KMS-11 (cell line): Measurements from ENCODE around the gene SMARCB1.

Source experiments
- H2AFZ ChIP-seq: fragments of 200-600 bp; sonication (generic); 2 replicates; pipeline ENCODE4 v1.6.1; 2016; ENCODE audit warnings: antibody characterized with exemption, mixed run types, low read depth
- H3K27ac ChIP-seq: fragments of 200-600 bp; sonication (generic); 2 replicates; pipeline ENCODE4 v1.6.1; 2016; ENCODE audit warnings: mild to moderate bottlenecking, mixed run types
- H3K27me3 ChIP-seq: fragments of 200-600 bp; sonication (generic); 2 replicates; pipeline ENCODE4 v1.6.1; 2017; ENCODE audit warnings: mild to moderate bottlenecking, low read depth, mixed run types, moderate library complexity; ENCODE audit not compliant: insufficient read depth
- H3K36me3 ChIP-seq: fragments of 200-600 bp; sonication (generic); 2 replicates; pipeline ENCODE4 v1.6.1; 2017; ENCODE audit warnings: mild to moderate bottlenecking, mixed run types; ENCODE audit not compliant: insufficient read depth
- H3K4me1 ChIP-seq: fragments of 200-600 bp; sonication (generic); 2 replicates; pipeline ENCODE4 v1.6.1; 2016; ENCODE audit warnings: mild to moderate bottlenecking, low read depth, mixed run types; ENCODE audit not compliant: poor library complexity, severe bottlenecking
- H3K4me2 ChIP-seq: fragments of 200-600 bp; sonication (generic); 2 replicates; pipeline ENCODE4 v1.7.0; 2016; ENCODE audit warnings: mild to moderate bottlenecking, mixed run types
- H3K4me3 ChIP-seq: fragments of 200-600 bp; sonication (generic); IDR thresholded peaks from 2 replicates; pipeline ENCODE4 v1.6.1; 2017; ENCODE audit warnings: low read depth, low read length, mixed read lengths; ENCODE audit not compliant: insufficient read depth
- H3K79me2 ChIP-seq: fragments of 200-600 bp; sonication (generic); 2 replicates; pipeline ENCODE4 v1.6.1; 2016; ENCODE audit warnings: low read depth, mixed run types; ENCODE audit not compliant: insufficient read depth
- H3K9ac ChIP-seq: fragments of 200-600 bp; sonication (generic); 2 replicates; pipeline ENCODE4 v1.6.1; 2016; ENCODE audit warnings: mild to moderate bottlenecking, mixed run types
- H4K20me1 ChIP-seq: fragments of 200-600 bp; sonication (generic); 2 replicates; pipeline ENCODE4 v1.6.1; 2016; ENCODE audit warnings: mild to moderate bottlenecking, mixed run types; ENCODE audit not compliant: insufficient read depth
- TF ChIP-seq, protein P1 (sequence below): fragments of 200-600 bp; sonication (generic); conservative IDR thresholded peaks from 2 replicates; pipeline ENCODE4 v1.6.1; 2017; ENCODE audit warnings: low read depth, mild to moderate bottlenecking, antibody characterized with exemption, low read length, moderate library complexity, mixed read lengths

The SMARCB1 gene

DNA sequence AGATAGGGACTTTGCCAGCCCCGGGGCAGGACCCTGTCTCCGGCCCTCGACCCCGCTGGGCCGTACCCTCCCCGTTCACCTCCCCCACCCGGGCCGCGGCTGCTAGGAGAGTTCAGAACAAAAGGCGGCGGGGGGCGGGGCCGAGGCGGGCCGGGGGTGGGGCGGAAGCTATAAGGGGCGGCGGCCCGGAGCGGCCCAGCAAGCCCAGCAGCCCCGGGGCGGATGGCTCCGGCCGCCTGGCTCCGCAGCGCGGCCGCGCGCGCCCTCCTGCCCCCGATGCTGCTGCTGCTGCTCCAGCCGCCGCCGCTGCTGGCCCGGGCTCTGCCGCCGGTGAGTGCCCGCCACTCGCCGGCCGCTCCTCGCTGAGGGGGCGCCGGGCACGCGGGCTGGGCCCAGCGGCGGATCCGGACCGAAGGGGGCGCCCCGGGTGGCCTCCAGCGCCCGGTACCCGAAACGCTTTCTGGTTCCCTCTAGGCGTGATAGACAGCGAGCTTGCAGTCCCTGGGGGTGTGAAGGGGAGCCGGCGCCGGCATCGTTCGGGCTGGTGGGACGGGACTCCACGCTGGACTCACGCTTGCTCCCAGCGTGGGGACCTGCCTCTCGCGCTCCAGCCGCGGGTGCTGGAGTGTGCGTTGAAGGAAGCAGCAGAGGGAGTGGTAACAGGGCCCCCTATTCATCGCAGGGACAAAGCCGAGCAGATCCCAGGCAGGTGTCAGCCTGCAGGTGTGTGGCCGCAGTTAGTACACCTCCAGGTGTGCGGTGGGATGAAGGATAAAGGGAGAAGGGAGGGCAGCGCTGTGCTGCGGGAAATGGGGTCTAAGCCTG, 13.9 kb upstream of the SMARCB1 start, which contains the start of gene MMP11:
TSS of gene MMP11 (plus strand) at position 201 of the 825 bp plus-strand sequence. CDS start at position 223, 22 bp downstream.
- Histone ChIP-seq H3K4me1 (peaks cover 49% of the 10 kb centered on the region), H3K27me3 (no peaks in the 10 kb centered on the region), H3K36me3 (no peaks in the 10 kb centered on the region), H3K4me3 (no peak within 1 kb of the TSS), H3K79me2 (no peaks in the 10 kb centered on the region), H3K4me2 (peak within 1 kb of the TSS; percentile 90), H3K27ac (no peak within 1 kb of the TSS), H2AFZ (peak within 1 kb of the TSS; percentile 73), H3K9ac (no peak within 1 kb of the TSS), H4K20me1 (no peaks in the 10 kb centered on the region)
- TF ChIP-seq, protein P1, sequence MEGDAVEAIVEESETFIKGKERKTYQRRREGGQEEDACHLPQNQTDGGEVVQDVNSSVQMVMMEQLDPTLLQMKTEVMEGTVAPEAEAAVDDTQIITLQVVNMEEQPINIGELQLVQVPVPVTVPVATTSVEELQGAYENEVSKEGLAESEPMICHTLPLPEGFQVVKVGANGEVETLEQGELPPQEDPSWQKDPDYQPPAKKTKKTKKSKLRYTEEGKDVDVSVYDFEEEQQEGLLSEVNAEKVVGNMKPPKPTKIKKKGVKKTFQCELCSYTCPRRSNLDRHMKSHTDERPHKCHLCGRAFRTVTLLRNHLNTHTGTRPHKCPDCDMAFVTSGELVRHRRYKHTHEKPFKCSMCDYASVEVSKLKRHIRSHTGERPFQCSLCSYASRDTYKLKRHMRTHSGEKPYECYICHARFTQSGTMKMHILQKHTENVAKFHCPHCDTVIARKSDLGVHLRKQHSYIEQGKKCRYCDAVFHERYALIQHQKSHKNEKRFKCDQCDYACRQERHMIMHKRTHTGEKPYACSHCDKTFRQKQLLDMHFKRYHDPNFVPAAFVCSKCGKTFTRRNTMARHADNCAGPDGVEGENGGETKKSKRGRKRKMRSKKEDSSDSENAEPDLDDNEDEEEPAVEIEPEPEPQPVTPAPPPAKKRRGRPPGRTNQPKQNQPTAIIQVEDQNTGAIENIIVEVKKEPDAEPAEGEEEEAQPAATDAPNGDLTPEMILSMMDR: no peak

DNA sequence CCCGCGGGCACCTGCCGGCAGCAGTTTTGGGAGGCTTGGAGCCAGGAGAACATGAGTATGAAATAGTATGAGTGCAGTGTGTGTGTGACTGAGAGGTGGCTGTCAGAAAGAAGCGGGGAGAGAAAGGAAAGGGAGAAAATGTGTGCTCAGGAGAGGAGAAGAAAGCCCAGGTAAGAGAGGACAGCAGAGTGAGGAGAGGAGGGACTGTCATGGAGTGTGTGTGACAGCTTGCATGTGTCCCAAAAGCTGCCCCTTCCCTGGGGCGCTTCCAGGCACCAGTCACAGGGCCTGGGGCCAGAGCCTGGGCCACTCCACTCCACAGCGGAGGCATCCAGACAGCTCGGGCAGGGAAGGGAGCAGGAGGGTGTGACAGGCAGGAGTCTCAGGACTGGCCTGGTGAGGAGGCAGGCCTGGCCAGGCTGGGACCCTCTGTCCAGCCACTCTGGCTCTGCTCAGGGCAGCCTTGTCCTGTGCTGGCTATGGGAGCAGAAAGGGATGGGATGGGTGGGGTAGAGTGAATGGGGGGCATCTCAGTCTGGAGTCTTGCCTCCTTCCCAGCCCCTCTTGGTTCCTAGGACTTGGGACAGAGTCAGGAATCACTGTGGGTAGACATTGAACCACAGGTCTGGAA, 13.2 kb upstream of the SMARCB1 start:
- TF ChIP-seq, protein P1: no peak
- Histone ChIP-seq H2AFZ (no peak overlapping the region), H3K4me2 (peak overlapping the region; percentile 90), H3K27ac (no peak overlapping the region), H3K36me3 (no peaks in the 10 kb centered on the region), H3K4me1 (peaks cover 45% of the 10 kb centered on the region), H3K79me2 (no peaks in the 10 kb centered on the region), H3K4me3 (no peak overlapping the region), H4K20me1 (no peaks in the 10 kb centered on the region), H3K27me3 (no peaks in the 10 kb centered on the region), H3K9ac (no peak overlapping the region)

DNA sequence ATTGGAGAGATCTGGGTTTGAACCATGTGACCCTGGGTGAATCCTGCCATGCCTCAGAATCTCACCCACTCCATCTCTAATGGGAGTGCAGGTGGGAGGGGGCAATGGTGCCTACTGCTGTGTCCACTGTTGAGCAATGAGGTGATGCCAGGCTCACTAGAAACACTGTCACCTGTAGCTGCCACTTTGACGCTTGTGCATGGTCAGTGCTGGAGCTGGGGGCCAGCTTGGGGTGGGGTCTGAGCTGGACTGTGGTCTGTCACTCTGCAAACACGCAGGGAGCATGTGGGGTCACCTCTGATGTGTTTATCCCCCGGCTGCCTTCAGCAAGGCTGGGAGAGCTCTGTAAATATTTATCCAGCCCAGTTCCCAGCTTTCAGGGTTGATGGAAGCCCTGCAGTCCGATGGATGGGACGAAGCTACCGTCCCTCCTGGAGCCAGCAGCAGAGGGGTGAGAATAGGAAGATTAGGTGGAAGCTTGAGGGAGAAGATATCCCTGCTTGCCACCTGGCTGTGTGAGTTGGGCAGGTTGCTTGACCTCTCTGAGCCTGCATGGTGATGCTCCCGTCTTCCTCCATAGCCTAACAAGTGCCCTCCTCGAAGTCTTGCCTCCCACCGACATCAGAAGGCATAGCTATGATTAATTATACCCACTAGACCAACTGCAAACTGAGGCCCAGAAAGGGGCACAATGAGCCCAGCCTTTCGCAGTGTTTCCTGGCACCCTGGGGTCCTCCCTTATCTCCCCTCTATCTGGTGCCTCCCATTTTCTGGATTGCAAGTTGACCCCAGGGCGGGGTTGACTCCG, 12.4 kb upstream of the SMARCB1 start:
- Histone ChIP-seq H3K27ac (no peak overlapping the region), H3K79me2 (no peaks in the 10 kb centered on the region), H3K4me1 (peaks cover 39% of the 10 kb centered on the region), H2AFZ (no peak overlapping the region), H3K27me3 (no peaks in the 10 kb centered on the region), H3K4me3 (no peak overlapping the region), H3K9ac (no peak overlapping the region), H3K36me3 (no peaks in the 10 kb centered on the region), H3K4me2 (no peak overlapping the region), H4K20me1 (no peaks in the 10 kb centered on the region)
- TF ChIP-seq, protein P1: no peak

DNA sequence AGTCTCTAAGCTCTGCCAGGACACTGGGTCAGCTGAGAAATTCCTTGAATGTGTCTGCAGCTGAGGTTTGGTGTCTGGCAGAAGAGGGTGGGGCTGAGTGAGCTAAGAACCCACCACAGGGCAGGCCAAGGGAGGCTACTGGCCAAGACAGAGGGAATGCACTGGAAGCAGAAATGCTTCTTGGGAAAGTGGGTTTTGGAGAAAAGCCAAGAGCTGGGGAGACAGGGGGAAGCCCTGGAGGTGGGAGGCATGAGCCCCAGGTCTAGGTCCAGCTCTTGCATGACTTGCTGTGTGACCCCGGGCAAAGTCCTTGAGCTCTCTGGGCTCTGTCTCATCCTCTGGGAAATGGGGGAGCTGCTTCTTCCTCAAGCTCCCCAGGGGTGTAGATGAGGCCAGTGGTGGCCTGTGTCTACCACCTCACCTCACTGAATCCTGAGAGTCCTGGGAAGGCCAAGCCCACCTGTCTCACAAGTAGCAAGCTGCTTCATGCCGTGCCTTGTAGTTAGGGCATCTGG, 11.8 kb upstream of the SMARCB1 start:
- Histone ChIP-seq H4K20me1 (no peaks in the 10 kb centered on the region), H3K27me3 (no peaks in the 10 kb centered on the region), H3K9ac (no peak overlapping the region), H3K4me2 (no peak overlapping the region), H2AFZ (no peak overlapping the region), H3K79me2 (no peaks in the 10 kb centered on the region), H3K36me3 (no peaks in the 10 kb centered on the region), H3K4me1 (peaks cover 33% of the 10 kb centered on the region), H3K27ac (no peak overlapping the region), H3K4me3 (no peak overlapping the region)
- TF ChIP-seq, protein P1: no peak
